Mononuclear cell (primary cell): ENCODE data around the gene DOC2A. TPM values are rescaled to one million over a fixed set of nuclear protein-coding genes. Genes with fewer than 3 reads are reported as not detected.
"Not testable (repeated sequence)": the region's sequence is repeated elsewhere in the genome, so short reads cannot be mapped to it uniquely, and the experiment has no call there.

ENCODE experiments used
- H3K27me3 ChIP-seq: 2 replicates; pipeline ENCODE4 v1.6.0; 2011; ENCODE audit warnings: low read length, control low read depth; ENCODE audit not compliant: insufficient read depth
- H3K4me1 ChIP-seq: 2 replicates; pipeline ENCODE4 v1.5.1; 2011; ENCODE audit warnings: mild to moderate bottlenecking, low read length, control low read depth; ENCODE audit not compliant: insufficient read depth
- H3K4me3 ChIP-seq: 2 replicates; pipeline ENCODE4 v1.5.1; 2011; ENCODE audit warnings: mild to moderate bottlenecking, low read length, moderate library complexity
- H3K9me3 ChIP-seq: 2 replicates; pipeline ENCODE4 v1.5.1; 2011; ENCODE audit warnings: low read depth, mild to moderate bottlenecking, control low read depth, low read length
- total RNA-seq: library from RNA; depleted of rRNA; stranded (reverse); fragments of >200 nt; gene quantifications from one replicate; pipeline ENCODE4 v1.2.3, GENCODE V29; 2012

DOC2A gene
- total RNA-seq, 1 donor = not detected

GRCh38 chr16:30032083-30032819 lies 21.4 kb upstream of the DOC2A start:
- no peaks in the 10 kb centered on the region for H3K4me1 ChIP-seq
- no peaks in the 10 kb centered on the region for H3K9me3 ChIP-seq
- H3K4me3 ChIP-seq = no peak overlapping the region
- H3K27me3 ChIP-seq = peaks cover 26% of the 10 kb centered on the region

- Histone ChIP-seq H3K4me1 (no peaks in the 10 kb centered on the region), H3K4me3 (no peak overlapping the region), H3K27me3 (peaks cover 26% of the 10 kb centered on the region), H3K9me3 (no peaks in the 10 kb centered on the region)
Measured at GRCh38 chr16:30031477-30031918, 20.7 kb upstream of the DOC2A start.

GRCh38 chr16:30030841-30031413 lies 20.1 kb upstream of the DOC2A start, which contains the start of gene TLCD3B:
TSS of gene TLCD3B (minus strand) at chr16:30031271. CDS start at chr16:30030527, 744 bp downstream.
- no peak within 1 kb of the TSS for H3K4me3 ChIP-seq
- H3K4me1 ChIP-seq = no peaks in the 10 kb centered on the region
- H3K9me3 ChIP-seq = no peaks in the 10 kb centered on the region
- peaks cover 26% of the 10 kb centered on the region for H3K27me3 ChIP-seq

DNA sequence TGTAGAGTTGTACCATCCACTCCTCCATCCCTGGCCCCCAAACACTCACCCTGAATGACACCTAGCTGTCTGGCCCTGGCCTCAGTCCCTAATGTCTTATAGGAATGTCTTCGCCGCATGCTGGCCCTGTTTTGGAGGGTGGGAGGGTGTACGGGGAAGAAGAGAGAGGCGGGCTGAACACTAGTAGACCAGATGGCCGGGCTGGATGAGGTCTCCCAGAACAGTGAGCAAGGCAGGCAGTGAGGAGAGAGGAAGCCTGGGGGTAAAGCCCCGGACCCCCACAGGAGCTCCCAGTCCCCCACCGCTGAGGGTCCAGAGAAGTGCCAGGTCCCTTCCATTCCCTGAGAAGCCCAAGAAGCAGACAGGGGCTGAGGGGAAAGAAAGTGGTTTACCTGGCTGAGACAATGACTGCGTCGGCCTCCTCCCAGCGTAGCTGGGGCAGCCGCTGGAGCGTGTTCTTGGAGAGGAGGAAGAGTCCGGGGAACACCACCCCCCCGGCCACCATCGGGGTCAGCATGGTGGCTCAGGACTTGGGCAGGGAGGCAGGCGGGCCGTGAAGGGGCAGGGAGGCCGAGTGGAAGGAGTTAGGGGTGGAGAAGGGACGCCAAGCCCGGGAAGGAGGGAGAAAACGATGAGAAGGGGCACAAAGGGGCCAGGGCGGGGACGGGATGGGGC lies 19.3 kb upstream of the DOC2A start:
- Histone ChIP-seq H3K27me3 (peaks cover 26% of the 10 kb centered on the region), H3K9me3 (no peaks in the 10 kb centered on the region), H3K4me1 (no peaks in the 10 kb centered on the region), H3K4me3 (no peak overlapping the region)

- Histone ChIP-seq H3K27me3 (peaks cover 26% of the 10 kb centered on the region), H3K4me3 (no peak overlapping the region), H3K9me3 (no peaks in the 10 kb centered on the region), H3K4me1 (no peaks in the 10 kb centered on the region)
Measured at GRCh38 chr16:30028438-30029076, 17.7 kb upstream of the DOC2A start.

GRCh38 chr16:30027588-30028437 lies 17.0 kb upstream of the DOC2A start:
- Histone ChIP-seq H3K4me1 (no peaks in the 10 kb centered on the region), H3K27me3 (peaks cover 26% of the 10 kb centered on the region), H3K9me3 (no peaks in the 10 kb centered on the region), H3K4me3 (no peak overlapping the region)

- peaks cover 17% of the 10 kb centered on the region for H3K27me3 ChIP-seq
- H3K4me3 ChIP-seq = no peak overlapping the region
- peaks cover 5% of the 10 kb centered on the region for H3K4me1 ChIP-seq
- no peaks in the 10 kb centered on the region for H3K9me3 ChIP-seq
Measured at GRCh38 chr16:30026449-30026848, 15.6 kb upstream of the DOC2A start.

DNA sequence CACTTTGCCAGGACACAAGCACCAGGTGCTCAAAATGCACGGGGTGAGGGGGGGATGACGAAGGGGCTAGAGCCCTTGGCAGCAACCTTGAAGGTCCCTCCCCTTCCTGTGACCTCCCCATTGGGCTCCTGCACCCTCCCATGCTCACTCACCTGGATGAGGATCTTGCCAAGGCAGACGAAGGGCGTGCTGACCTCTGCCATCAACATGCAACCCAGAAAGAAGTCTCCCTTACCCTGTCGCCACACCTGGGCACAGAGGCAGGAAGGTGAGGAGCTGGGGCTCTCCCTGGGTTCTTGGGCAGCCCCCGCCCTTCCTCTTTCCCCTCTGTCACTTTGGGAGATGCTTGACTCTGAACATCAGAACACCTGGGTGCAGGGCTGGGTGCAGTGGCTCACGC lies 14.7 kb upstream of the DOC2A start:
- H3K27me3 ChIP-seq = peaks cover 14% of the 10 kb centered on the region
- H3K9me3 ChIP-seq = no peaks in the 10 kb centered on the region
- H3K4me1 ChIP-seq = peaks cover 13% of the 10 kb centered on the region
- no peak overlapping the region for H3K4me3 ChIP-seq

- Histone ChIP-seq H3K27me3 (peaks cover 12% of the 10 kb centered on the region), H3K9me3 (no peaks in the 10 kb centered on the region), H3K4me3 (no peak overlapping the region), H3K4me1 (peaks cover 13% of the 10 kb centered on the region)
Measured at GRCh38 chr16:30025156-30025555, 14.3 kb upstream of the DOC2A start.

GRCh38 chr16:30024451-30024850 lies 13.6 kb upstream of the DOC2A start:
- H3K9me3 ChIP-seq = no peaks in the 10 kb centered on the region
- peaks cover 13% of the 10 kb centered on the region for H3K4me1 ChIP-seq
- H3K4me3 ChIP-seq = no peak overlapping the region
- H3K27me3 ChIP-seq = peaks cover 5% of the 10 kb centered on the region

DNA sequence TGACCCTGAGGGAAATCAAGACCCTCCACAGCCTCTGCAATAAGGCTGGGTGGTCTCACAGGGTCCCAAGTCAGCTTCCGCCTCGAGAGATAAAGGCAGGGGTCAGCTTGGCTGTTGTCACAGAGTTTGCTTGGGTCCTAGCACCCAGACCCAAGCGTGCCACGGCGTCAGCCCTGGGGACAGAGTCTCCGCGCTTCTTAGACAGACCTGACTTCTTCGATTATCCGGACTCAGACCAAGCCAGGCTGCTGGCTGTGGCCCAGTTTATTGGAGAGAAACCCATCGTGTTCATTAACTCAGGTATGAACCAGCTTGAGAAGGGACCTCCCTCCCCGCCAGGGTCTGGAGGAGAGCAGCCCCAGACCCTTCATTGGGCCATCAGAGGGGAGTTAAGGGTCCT lies 12.8 kb upstream of the DOC2A start:
- Histone ChIP-seq H3K4me1 (peaks cover 13% of the 10 kb centered on the region), H3K9me3 (no peaks in the 10 kb centered on the region), H3K4me3 (no peak overlapping the region), H3K27me3 (no peaks in the 10 kb centered on the region)

DNA sequence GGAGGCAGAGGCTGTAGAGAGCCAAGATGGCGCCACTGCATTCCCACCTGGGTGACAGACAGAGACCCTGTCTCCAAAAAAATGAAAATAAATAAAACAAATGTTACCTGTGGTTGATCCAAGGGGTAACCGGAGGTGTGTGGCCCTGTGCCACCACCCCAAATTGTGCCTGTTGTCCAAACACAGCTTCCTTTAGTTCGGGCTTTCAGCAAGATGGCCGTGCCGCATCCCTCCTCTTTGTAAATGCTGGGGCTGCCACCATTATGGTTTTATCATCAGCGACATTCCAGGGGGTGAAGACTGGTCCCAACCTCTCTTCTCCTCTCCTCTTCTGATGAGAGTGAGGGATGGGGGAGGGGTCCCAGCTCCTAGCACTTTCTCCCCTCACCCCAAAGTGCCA lies 12.1 kb upstream of the DOC2A start, which contains the start of gene C16orf92:
TSS of gene C16orf92 (plus strand) at position 312 of the 400 bp plus-strand sequence. CDS start 143 bp downstream, outside the sequence.
- Histone ChIP-seq H3K4me3 (no peak within 1 kb of the TSS), H3K4me1 (peaks cover 13% of the 10 kb centered on the region), H3K27me3 (no peaks in the 10 kb centered on the region), H3K9me3 (no peaks in the 10 kb centered on the region)

DNA sequence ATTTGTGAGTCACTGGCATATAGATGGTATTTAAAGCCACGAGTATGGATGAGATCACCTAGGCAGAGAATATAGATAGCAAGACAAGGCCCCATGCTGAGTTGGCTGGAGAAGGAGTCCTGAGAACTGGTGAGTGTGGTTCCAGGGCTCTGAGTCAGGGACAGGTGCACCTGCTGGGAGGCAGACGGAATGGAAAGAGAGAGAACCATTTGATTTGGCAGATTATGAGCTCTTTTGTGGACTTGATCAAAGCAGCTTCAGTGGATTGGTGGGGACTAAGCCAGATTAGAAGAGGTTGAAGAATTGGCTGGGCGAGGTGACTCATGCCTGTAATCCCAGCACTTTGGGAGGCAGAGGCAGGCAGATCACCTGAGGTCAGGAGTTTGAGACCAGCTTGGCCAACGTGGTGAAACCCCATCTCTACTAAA lies 7.9 kb upstream of the DOC2A start:
- no peaks in the 10 kb centered on the region for H3K27me3 ChIP-seq
- peaks cover 13% of the 10 kb centered on the region for H3K4me1 ChIP-seq
- no peak overlapping the region for H3K4me3 ChIP-seq
- H3K9me3 ChIP-seq = no peaks in the 10 kb centered on the region

- H3K9me3 ChIP-seq, H3K27me3 ChIP-seq, H3K4me3 ChIP-seq: not testable (repeated sequence)
- peaks cover 13% of the 10 kb centered on the region for H3K4me1 ChIP-seq
Measured at GRCh38 chr16:30017937-30018336, 7.1 kb upstream of the DOC2A start.
